Glutamatergic neuron (in vitro differentiated cells): ENCODE data around the gene IRAG1. TPM values are rescaled to one million over a fixed set of nuclear protein-coding genes. Genes with fewer than 3 reads are reported as not detected.

Experiments
- DNase-seq: peaks from one replicate; pipeline ENCODE4 v3.0.0; 2022
- H3K27ac Mint-ChIP-seq: one replicate; pipeline ENCODE4 v1.8.0; 2020; ENCODE audit warnings: mild to moderate bottlenecking, mixed read lengths, inconsistent platforms; ENCODE audit not compliant: unreplicated experiment
- H3K27me3 Mint-ChIP-seq: one replicate; pipeline ENCODE4 v1.8.0; 2020; ENCODE audit warnings: mild to moderate bottlenecking, moderate library complexity, mixed read lengths, inconsistent platforms; ENCODE audit not compliant: unreplicated experiment
- H3K36me3 Mint-ChIP-seq: one replicate; pipeline ENCODE4 v1.8.0; 2020; ENCODE audit warnings: mild to moderate bottlenecking, mixed read lengths, inconsistent platforms; ENCODE audit not compliant: unreplicated experiment
- H3K4me1 Mint-ChIP-seq: one replicate; pipeline ENCODE4 v1.8.0; 2020; ENCODE audit warnings: mild to moderate bottlenecking, low read depth, mixed read lengths, inconsistent platforms; ENCODE audit not compliant: unreplicated experiment
- H3K4me3 Mint-ChIP-seq: one replicate; pipeline ENCODE4 v1.8.0; 2020; ENCODE audit warnings: mild to moderate bottlenecking, mixed read lengths, inconsistent platforms; ENCODE audit not compliant: unreplicated experiment
- H3K9me3 Mint-ChIP-seq: one replicate; pipeline ENCODE4 v1.8.0; 2020; ENCODE audit warnings: mild to moderate bottlenecking, moderate library complexity, mixed read lengths, inconsistent platforms; ENCODE audit not compliant: unreplicated experiment
- total RNA-seq: library from RNA; stranded (reverse); fragmentation: NEBNext Ultra II Directional; extraction: Animal tissue kit (Norgen Biotek cat#: 25700); gene quantifications from one replicate; pipeline ENCODE4 v1.2.1, GENCODE V29; 2021; ENCODE audit not compliant: unreplicated experiment
- TF ChIP-seq, protein P1 (sequence below): fragments of 200-600 bp; sonication (generic); IDR thresholded peaks from one replicate; pipeline ENCODE4 v1.5.0; 2021; ENCODE audit not compliant: partially characterized antibody, unreplicated experiment

The IRAG1 gene
- total RNA-seq, 1 donor from 2014 or later = 4.2 TPM

DNA sequence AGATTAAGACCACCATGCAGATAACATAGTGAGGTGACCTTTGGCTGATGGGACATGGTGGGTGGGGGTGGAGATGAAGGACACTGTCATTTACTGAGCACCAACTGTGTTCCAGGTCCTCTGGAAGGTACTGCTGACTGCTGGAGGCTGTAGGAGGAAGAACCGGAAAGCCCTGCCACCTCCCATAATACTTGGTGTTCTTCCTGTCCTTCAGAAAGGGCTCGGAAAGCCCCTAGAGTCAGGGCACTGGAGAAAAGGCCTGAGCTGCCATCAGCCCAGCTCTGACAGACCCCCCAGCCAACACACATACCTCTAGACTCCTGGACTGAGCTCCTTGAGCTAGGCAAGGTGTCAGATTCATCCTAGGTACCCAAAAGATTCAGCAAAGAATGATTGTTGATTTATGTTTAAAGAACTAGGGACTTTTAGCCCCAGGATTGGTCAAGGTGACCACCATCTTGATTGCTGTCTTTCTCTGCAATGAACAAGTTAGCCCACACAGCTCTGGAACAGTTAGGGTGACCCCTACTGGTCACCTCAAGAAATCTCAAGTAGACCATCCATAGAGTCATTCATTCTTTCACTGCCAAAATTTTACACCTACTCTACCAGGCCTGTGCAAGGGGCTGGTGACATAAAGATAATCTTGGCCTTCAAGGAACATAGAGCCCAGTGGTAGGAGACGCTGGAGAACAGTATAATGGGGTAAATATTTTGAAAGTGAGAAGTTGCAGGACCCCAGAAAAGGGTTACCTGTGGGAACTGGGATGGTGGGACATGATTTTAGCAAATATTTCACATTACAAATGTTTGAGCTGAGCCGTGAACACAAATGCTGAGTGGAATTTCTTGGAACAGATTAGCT is 39.4 kb downstream of the IRAG1 start:
- DNase-seq = no peak
- Mint-ChIP-seq H3K27me3 (no peaks in the 10 kb centered on the region), H3K9me3 (no peaks in the 10 kb centered on the region), H3K36me3 (no peaks in the 10 kb centered on the region), H3K4me3 (no peak overlapping the region), H3K4me1 (peaks cover 4% of the 10 kb centered on the region), H3K27ac (no peak overlapping the region)
- TF ChIP-seq, protein P1, sequence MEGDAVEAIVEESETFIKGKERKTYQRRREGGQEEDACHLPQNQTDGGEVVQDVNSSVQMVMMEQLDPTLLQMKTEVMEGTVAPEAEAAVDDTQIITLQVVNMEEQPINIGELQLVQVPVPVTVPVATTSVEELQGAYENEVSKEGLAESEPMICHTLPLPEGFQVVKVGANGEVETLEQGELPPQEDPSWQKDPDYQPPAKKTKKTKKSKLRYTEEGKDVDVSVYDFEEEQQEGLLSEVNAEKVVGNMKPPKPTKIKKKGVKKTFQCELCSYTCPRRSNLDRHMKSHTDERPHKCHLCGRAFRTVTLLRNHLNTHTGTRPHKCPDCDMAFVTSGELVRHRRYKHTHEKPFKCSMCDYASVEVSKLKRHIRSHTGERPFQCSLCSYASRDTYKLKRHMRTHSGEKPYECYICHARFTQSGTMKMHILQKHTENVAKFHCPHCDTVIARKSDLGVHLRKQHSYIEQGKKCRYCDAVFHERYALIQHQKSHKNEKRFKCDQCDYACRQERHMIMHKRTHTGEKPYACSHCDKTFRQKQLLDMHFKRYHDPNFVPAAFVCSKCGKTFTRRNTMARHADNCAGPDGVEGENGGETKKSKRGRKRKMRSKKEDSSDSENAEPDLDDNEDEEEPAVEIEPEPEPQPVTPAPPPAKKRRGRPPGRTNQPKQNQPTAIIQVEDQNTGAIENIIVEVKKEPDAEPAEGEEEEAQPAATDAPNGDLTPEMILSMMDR = peak; percentile 69

DNA sequence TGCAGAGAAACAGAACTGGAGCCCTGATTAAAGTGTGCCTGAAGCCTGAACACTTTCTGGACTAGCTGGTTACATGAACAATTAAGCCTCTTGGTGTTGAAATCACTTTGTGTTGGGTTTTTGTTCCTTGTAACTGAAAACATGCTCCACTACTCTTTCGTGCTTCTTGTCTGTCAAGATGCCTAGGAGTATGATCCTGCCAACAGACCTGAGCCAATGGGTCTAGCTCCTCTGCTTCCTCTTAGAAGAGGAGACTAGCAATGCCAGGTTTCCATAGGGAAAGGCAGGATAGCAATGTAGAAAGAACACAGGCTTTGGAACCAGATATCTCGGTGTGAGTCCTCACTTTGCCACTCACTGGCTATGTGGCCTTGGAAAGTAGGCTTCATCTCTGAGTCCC is 40.3 kb downstream of the IRAG1 start:
- DNase-seq = no peak
- Mint-ChIP-seq H3K27ac (no peak overlapping the region), H3K4me1 (peaks cover 3% of the 10 kb centered on the region), H3K9me3 (no peaks in the 10 kb centered on the region), H3K4me3 (no peak overlapping the region), H3K36me3 (no peaks in the 10 kb centered on the region), H3K27me3 (no peaks in the 10 kb centered on the region)
- TF ChIP-seq, protein P1 = no peak

DNA sequence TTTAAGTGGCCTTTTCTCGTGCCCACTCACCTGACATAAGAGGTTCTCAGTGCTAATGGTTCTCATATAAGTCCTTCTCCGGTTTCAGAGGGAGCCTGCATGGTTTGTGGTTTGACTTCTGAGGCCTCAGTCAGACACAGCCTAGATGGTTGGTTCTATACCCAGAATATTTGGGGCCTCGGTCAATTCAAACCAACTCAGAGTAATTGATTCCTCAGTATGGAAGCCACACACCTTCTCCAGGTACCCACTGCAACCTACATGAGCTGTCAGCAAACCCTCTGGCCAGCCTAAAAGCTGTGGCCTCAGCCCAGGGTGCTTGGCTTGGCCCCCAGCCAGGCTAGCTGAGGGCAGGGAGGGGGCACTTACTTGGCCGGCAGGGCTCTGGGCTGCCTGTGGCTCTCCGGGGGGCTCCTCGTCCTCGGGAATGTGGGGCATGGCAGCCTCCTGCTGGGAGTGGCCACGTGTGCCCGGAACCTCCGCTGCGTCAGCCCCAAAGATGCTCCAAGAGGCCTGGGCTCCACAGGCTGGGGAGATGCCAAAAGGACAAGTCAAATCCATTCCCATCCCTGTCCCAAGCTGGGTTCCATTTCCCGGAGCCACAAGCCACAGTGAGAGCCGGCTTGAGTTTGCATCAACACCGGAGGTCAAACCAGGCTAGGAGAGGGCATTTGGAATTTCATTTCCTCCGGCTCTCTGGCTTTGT is 41.7 kb downstream of the IRAG1 start:
- TF ChIP-seq, protein P1 = no peak
- Mint-ChIP-seq H3K27ac (no peak overlapping the region), H3K4me1 (no peaks in the 10 kb centered on the region), H3K36me3 (no peaks in the 10 kb centered on the region), H3K4me3 (no peak overlapping the region), H3K27me3 (no peaks in the 10 kb centered on the region), H3K9me3 (no peaks in the 10 kb centered on the region)
- no peak for DNase-seq

DNA sequence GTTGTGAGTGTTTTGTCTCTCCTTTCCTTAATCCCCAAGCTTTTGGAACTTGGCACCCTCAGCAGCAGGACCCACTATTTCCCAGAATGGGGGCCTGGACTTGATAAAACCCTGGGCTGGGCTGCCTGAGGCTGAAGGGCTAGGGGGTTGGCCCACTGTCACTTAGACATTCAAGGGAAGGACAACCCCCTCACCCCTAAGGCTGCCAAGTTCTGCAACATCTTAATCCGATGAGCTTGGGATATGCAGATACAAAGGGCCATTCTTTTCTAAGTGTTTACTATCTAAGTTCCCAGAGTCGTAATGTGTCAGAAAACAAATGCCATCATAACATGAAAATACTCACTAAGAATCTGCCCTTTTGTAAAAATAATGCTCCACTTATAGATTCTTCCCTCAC is 42.9 kb downstream of the IRAG1 start:
- no peaks in the 10 kb centered on the region for H3K27me3 Mint-ChIP-seq
- DNase-seq = no peak
- no peaks in the 10 kb centered on the region for H3K36me3 Mint-ChIP-seq
- H3K27ac Mint-ChIP-seq = no peak overlapping the region
- TF ChIP-seq, protein P1 = no peak
- no peaks in the 10 kb centered on the region for H3K4me1 Mint-ChIP-seq
- no peak overlapping the region for H3K4me3 Mint-ChIP-seq
- no peaks in the 10 kb centered on the region for H3K9me3 Mint-ChIP-seq

DNA sequence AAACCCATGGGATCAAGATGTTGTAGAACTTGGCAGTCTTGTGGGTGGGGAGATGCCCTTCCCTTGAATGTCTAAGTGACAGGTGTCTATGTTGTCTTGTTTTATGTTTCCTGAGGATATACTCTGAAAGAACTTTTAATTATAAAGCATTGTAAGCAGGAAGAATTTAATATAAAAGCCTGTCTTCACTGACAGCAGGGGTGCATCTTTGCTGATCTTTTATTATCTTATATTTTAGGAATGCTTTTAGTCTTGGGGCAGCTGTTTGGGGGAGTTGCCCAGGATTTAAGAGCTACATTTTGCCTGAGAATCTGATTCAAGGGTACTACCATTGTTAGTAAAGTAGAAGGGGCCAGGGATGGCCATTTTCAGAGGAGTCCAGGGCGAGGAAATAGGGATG is 43.4 kb downstream of the IRAG1 start:
- TF ChIP-seq, protein P1 = no peak
- Mint-ChIP-seq H3K9me3 (no peaks in the 10 kb centered on the region), H3K36me3 (no peaks in the 10 kb centered on the region), H3K27ac (no peak overlapping the region), H3K27me3 (no peaks in the 10 kb centered on the region), H3K4me3 (no peak overlapping the region), H3K4me1 (no peaks in the 10 kb centered on the region)
- DNase-seq = no peak
